Peyer's patch (tissue), 4 donors: ENCODE data around the gene DNAJB1. TPM values are rescaled to one million over a fixed set of nuclear protein-coding genes. Genes with fewer than 3 reads are reported as not detected.

Source experiments
- DNase-seq, 3 donors: peaks; one replicate each; pipeline ENCODE4 v3.0.0-alpha.2; 2017 to 2019
- H3K27ac ChIP-seq, 4 donors: fragments of 200-600 bp; sonication (generic); one replicate each; pipeline ENCODE4 v1.5.1; 2016 to 2019
- H3K27me3 ChIP-seq, 2 donors: fragments of 200-600 bp; sonication (generic); one replicate each; pipeline ENCODE4 v1.5.1; 2019
- H3K36me3 ChIP-seq, 3 donors: fragments of 200-600 bp; sonication (generic); one replicate each; pipeline ENCODE4 v1.5.1; 2016 to 2019
- H3K4me1 ChIP-seq, 4 donors: fragments of 200-600 bp; sonication (generic); one replicate each; pipeline ENCODE4 v1.5.1; 2016 to 2019
- H3K4me3 ChIP-seq, 4 donors: fragments of 200-600 bp; sonication (generic); 1 replicate in 3 of 4; 2 replicates in 1 of 4; pipeline ENCODE4 v1.5.1; 2016 to 2019; ENCODE audit warnings: mild to moderate bottlenecking in 1 of 4
- H3K9me3 ChIP-seq, 4 donors: fragments of 200-600 bp; sonication (generic); one replicate each; pipeline ENCODE4 v1.5.1; 2016 to 2019; ENCODE audit warnings: mild to moderate bottlenecking in 1 of 4
- POLR2A ChIP-seq, 2 donors: fragments of 450-650 bp; IDR thresholded peaks; one replicate each; pipeline ENCODE4 v1.5.1; 2017; ENCODE audit warnings: antibody characterized with exemption in 2 of 2, mild to moderate bottlenecking in 2 of 2, moderate library complexity in 2 of 2
- total RNA-seq, 4 donors: library from RNA; depleted of rRNA; stranded (reverse); fragments of >200 nt; gene quantifications; one replicate each; pipeline ENCODE4 v1.1.0, GENCODE V29; 2016
- TF ChIP-seq, protein P1 (sequence below), 6 experiments: fragments of 450-650 bp in 4 of 6; fragments of 200-600 bp in 2 of 6; sonication (generic) in 1 of 6; IDR thresholded peaks; one replicate each; pipeline ENCODE4 v1.5.1; 2017 to 2019; ENCODE audit warnings: antibody characterized with exemption in 6 of 6, mild to moderate bottlenecking in 3 of 6, moderate library complexity in 1 of 6

DNAJB1 gene
- total RNA-seq, 4 donors from 2014 or later, result 34.5 to 60.2 (median 54.1) TPM

- H3K36me3 ChIP-seq, result no peaks in the 10 kb centered on the region
- no peaks in the 10 kb centered on the region for H3K27me3 ChIP-seq
- H3K4me3 ChIP-seq, result no peak overlapping the region
- H3K4me1 ChIP-seq, result peaks cover 0 to 6% (median 0%) of the 10 kb centered on the region in 4 donors
- H3K27ac ChIP-seq, result no peak overlapping the region
- no peaks in the 10 kb centered on the region for H3K9me3 ChIP-seq
- no peak for DNase-seq
- TF ChIP-seq, protein P1, sequence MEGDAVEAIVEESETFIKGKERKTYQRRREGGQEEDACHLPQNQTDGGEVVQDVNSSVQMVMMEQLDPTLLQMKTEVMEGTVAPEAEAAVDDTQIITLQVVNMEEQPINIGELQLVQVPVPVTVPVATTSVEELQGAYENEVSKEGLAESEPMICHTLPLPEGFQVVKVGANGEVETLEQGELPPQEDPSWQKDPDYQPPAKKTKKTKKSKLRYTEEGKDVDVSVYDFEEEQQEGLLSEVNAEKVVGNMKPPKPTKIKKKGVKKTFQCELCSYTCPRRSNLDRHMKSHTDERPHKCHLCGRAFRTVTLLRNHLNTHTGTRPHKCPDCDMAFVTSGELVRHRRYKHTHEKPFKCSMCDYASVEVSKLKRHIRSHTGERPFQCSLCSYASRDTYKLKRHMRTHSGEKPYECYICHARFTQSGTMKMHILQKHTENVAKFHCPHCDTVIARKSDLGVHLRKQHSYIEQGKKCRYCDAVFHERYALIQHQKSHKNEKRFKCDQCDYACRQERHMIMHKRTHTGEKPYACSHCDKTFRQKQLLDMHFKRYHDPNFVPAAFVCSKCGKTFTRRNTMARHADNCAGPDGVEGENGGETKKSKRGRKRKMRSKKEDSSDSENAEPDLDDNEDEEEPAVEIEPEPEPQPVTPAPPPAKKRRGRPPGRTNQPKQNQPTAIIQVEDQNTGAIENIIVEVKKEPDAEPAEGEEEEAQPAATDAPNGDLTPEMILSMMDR (IDR thresholded peaks at IDR 0.05), result no peak
- no peak for TF ChIP-seq POLR2A (IDR thresholded peaks at IDR 0.05)
These were observed 14.9 kb downstream of the DNAJB1 start for GRCh38 chr19:14503285-14503684.

DNA sequence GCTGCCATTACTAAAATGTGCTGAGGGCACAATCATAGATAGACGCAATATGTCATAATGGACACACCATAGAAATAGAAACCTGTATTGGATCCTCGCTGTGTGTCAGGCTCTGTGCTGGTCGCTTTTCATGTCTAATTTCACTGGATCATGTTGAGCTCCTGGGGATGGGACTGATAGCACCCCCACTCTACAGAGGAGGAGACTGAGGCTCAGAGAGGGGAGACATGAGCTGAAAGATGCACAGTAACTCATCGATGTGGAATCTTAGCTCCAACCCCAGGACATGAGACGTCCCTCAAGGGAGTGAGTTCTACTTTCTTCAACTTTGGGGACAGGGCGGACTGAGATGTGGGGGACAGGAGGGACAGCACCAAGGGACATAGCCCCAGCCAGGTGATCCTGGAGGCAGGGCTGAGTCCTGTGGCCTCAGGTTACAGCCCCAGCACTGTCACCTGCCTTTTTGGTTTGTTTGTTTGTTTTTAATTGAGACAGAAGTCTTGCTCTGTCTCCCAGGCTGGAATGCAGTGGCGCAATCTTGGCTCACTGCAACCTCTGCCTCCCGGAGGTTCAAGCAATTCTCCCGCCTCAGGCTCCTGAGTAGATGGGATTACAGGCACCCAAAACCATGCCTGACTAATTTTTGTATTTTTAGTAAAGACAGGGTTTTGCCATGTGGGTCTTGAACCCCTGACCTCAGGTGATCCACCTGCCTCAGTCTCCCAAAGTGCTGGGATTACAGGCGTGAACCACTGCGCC is 15.7 kb downstream of the DNAJB1 start:
- no peak for DNase-seq
- peaks cover 0 to 13% (median under 1%) of the 10 kb centered on the region in 4 donors for H3K4me1 ChIP-seq
- TF ChIP-seq, protein P1 (IDR thresholded peaks at IDR 0.05), result no peak
- no peak for TF ChIP-seq POLR2A (IDR thresholded peaks at IDR 0.05)
- no peak overlapping the region for H3K4me3 ChIP-seq
- no peaks in the 10 kb centered on the region for H3K9me3 ChIP-seq
- H3K36me3 ChIP-seq, result no peaks in the 10 kb centered on the region
- no peaks in the 10 kb centered on the region for H3K27me3 ChIP-seq
- no peak overlapping the region for H3K27ac ChIP-seq

GRCh38 chr19:14497228-14497921 is 20.8 kb downstream of the DNAJB1 start:
- Histone ChIP-seq H3K4me3 (no peak overlapping the region), H3K27me3 (no peaks in the 10 kb centered on the region), H3K4me1 (peaks cover 6 to 31% (median 8%) of the 10 kb centered on the region in 4 donors), H3K27ac (peak overlapping the region in 3 of 4 donors; percentile 76 to 83 (median 81)), H3K9me3 (no peaks in the 10 kb centered on the region), H3K36me3 (peaks cover 0 to 3% (median 0%) of the 10 kb centered on the region in 3 donors)
- TF ChIP-seq POLR2A (IDR thresholded peaks at IDR 0.05), result no peak
- TF ChIP-seq, protein P1 (IDR thresholded peaks at IDR 0.05), result no peak
- peak in 1 of 3 donors; percentile 79 for DNase-seq

DNA sequence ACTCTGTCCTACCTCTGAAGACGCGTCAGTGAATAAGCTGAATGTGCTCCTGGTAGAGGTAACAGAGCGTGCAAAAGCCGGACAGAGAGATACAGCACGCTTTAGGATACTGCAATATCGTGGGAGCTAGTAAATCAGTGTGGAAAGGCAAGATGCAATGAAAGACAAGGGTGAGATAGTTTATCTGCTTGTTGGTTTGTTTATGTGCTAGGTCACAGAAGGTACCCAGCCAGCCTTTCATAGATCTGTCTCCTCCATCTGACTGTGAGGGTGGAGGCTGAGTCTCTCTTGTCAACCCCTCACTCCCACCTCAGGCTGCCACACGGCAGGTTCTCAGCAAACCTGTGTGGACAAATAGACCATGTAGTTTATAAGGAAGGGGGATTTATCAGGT is 21.4 kb downstream of the DNAJB1 start:
- peak overlapping the region in 3 of 4 donors; percentile 79 to 92 (median 90) for H3K4me3 ChIP-seq
- no peaks in the 10 kb centered on the region for H3K27me3 ChIP-seq
- H3K9me3 ChIP-seq, result no peaks in the 10 kb centered on the region
- H3K4me1 ChIP-seq, result peaks cover 6 to 31% (median 8%) of the 10 kb centered on the region in 4 donors
- no peak for TF ChIP-seq POLR2A (IDR thresholded peaks at IDR 0.05)
- TF ChIP-seq, protein P1 (IDR thresholded peaks at IDR 0.05), result no peak
- peaks cover 0 to 3% (median 0%) of the 10 kb centered on the region in 3 donors for H3K36me3 ChIP-seq
- DNase-seq, result no peak
- H3K27ac ChIP-seq, result peak overlapping the region; percentile 76 to 83 (median 80)

GRCh38 chr19:14496029-14496833 is 22.0 kb downstream of the DNAJB1 start, which contains the start of gene GIPC1:
Gene GIPC1, minus strand, starts transcription at chr19:14496127. Its CDS starts 13,151 bp downstream, at chr19:14482976.
- Histone ChIP-seq H3K36me3 (peaks cover 0 to 5% (median 0%) of the 10 kb centered on the region in 3 donors), H3K9me3 (no peaks in the 10 kb centered on the region), H3K27ac (peak within 1 kb of the TSS; percentile 76 to 83 (median 80)), H3K4me1 (peaks cover 6 to 31% (median 8%) of the 10 kb centered on the region in 4 donors), H3K27me3 (no peaks in the 10 kb centered on the region), H3K4me3 (peak within 1 kb of the TSS; percentile 72 to 92 (median 84))
- TF ChIP-seq, protein P1 (IDR thresholded peaks at IDR 0.05), result no peak
- peak in 1 of 2 donors; percentile 69 for TF ChIP-seq POLR2A (IDR thresholded peaks at IDR 0.05)
- peak; percentile 77 to 98 (median 95) for DNase-seq
